RWPE2 (cell line): ENCODE results near the gene TSPAN18.

Experiments
- ATAC-seq: fragments of 200-7000 bp; cut with Tn5 transposase; 3 replicates; pipeline ENCODE4 v1.9.1; 2021; ENCODE audit warnings: low read depth
- DNase-seq: peaks from one replicate; pipeline ENCODE4 v3.0.0-alpha.2; 2020; ENCODE audit warnings: low spot score
- H3K27ac ChIP-seq: fragments of 450-650 bp; 2 replicates; pipeline ENCODE4 v1.5.1; 2017; ENCODE audit warnings: mild to moderate bottlenecking; ENCODE audit not compliant: poor library complexity, severe bottlenecking
- H3K27me3 ChIP-seq: fragments of 250-450 bp; sonication (Bioruptor Pico); 2 replicates; pipeline ENCODE4 v1.5.1; 2021; ENCODE audit warnings: mild to moderate bottlenecking, moderate library complexity; ENCODE audit not compliant: insufficient read depth, poor library complexity, severe bottlenecking
- H3K36me3 ChIP-seq: fragments of 250-450 bp; sonication (Bioruptor Pico); 2 replicates; pipeline ENCODE4 v1.5.1; 2020; ENCODE audit warnings: low read depth, mild to moderate bottlenecking, moderate library complexity
- H3K4me1 ChIP-seq: fragments of 250-450 bp; sonication (Bioruptor Pico); 2 replicates; pipeline ENCODE4 v1.5.1; 2021; ENCODE audit warnings: mild to moderate bottlenecking, moderate library complexity; ENCODE audit not compliant: insufficient read depth, poor library complexity, severe bottlenecking
- H3K4me3 ChIP-seq: fragments of 250-450 bp; sonication (Bioruptor Pico); 2 replicates; pipeline ENCODE4 v1.5.1; 2021; ENCODE audit warnings: mild to moderate bottlenecking, moderate library complexity; ENCODE audit not compliant: severe bottlenecking
- H3K9me3 ChIP-seq: fragments of 250-450 bp; sonication (Bioruptor Pico); 2 replicates; pipeline ENCODE4 v1.5.1; 2021; ENCODE audit warnings: mild to moderate bottlenecking, moderate library complexity; ENCODE audit not compliant: severe bottlenecking
- TF ChIP-seq, protein P1 (sequence below): fragments of 450-650 bp; IDR thresholded peaks from one replicate; pipeline ENCODE4 v1.5.1; 2017; ENCODE audit warnings: mild to moderate bottlenecking, moderate library complexity; ENCODE audit not compliant: poor library complexity, severe bottlenecking

The TSPAN18 gene

DNA sequence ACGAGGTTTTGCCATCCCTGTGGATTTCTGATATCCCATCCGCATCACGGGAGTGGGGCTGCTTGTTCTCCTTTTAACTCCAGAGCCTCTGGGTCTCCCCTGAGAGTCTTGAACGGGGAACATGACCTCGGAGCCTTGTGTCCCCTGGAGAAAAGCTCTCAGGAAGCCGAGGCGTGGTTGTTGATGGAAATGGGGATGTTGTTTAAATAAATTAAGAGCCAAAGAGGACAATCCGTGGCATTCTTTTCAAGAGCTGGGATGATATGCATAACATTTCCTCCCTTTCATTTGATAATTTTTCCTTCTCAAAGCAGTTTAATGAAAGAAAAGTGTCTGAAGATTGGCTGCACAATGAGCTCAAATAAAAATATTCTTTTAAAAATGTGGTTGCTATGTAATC, 14.2 kb downstream of the TSPAN18 start:
- no peaks in the 10 kb centered on the region for H3K27me3 ChIP-seq
- no peak overlapping the region for H3K4me3 ChIP-seq
- TF ChIP-seq, protein P1, sequence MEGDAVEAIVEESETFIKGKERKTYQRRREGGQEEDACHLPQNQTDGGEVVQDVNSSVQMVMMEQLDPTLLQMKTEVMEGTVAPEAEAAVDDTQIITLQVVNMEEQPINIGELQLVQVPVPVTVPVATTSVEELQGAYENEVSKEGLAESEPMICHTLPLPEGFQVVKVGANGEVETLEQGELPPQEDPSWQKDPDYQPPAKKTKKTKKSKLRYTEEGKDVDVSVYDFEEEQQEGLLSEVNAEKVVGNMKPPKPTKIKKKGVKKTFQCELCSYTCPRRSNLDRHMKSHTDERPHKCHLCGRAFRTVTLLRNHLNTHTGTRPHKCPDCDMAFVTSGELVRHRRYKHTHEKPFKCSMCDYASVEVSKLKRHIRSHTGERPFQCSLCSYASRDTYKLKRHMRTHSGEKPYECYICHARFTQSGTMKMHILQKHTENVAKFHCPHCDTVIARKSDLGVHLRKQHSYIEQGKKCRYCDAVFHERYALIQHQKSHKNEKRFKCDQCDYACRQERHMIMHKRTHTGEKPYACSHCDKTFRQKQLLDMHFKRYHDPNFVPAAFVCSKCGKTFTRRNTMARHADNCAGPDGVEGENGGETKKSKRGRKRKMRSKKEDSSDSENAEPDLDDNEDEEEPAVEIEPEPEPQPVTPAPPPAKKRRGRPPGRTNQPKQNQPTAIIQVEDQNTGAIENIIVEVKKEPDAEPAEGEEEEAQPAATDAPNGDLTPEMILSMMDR: no peak
- no peak for DNase-seq
- H3K36me3 ChIP-seq: no peaks in the 10 kb centered on the region
- H3K9me3 ChIP-seq: no peaks in the 10 kb centered on the region
- no peak for ATAC-seq
- H3K27ac ChIP-seq: no peak overlapping the region
- no peaks in the 10 kb centered on the region for H3K4me1 ChIP-seq

DNA sequence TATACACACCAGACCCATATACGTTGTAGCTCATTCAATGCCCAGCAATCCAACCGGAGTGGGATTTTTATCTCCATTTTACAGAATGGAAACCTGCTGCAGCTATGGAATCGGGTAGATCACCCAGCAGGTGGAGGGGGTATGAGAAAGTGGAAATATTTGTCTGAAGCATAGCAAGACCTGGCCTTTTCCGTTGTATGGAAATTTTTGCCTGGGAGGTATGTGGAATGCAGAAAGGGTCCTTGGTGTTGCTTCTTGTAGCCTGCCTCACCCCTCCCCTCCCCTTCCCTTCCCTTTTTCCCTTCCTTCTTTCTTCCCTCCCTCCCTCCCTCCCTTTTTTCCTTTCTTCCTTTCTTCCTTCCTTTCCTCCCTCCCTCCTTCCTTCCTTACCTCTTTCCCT, 15.2 kb downstream of the TSPAN18 start:
- Histone ChIP-seq H3K9me3 (no peaks in the 10 kb centered on the region), H3K4me3 (no peak overlapping the region), H3K36me3 (no peaks in the 10 kb centered on the region), H3K27me3 (no peaks in the 10 kb centered on the region), H3K4me1 (no peaks in the 10 kb centered on the region), H3K27ac (no peak overlapping the region)
- DNase-seq: no peak
- ATAC-seq: no peak
- TF ChIP-seq, protein P1: no peak

DNA sequence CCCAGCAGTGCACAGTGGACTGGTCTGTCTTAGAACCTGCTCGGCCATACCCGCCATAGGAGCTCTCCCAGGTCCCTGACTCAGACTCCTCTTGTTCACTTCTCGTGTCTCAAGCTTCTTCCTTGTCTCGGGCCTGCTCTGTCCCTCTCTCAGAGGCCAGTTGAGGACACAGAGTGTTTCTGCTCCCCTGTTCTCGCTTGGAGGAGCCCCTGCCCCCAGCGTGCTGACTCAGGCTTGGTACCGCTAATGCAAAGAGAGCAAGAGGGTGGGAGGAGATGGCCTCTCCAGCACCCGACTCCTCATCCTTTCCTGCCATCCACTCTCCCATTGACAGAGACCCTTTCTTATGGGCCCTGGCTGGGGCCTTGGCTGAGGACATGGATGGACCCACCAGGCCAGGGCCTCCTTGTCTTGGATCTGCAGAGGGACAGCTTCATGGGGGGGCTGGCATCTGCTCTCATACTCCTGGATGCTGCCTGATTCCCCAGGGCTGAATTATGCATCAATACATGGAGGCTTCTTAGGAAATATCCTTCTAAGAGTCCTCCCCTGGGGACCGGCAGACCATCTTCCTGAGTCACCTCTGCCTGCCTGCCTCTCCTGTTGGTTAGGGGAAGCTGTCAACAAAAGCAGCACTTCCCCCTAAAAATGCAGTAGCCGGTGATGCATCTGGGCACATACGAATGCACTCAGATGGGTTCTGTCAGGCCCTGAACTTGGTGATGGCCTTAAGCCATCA, 15.9 kb downstream of the TSPAN18 start:
- Histone ChIP-seq H3K4me3 (no peak overlapping the region), H3K36me3 (no peaks in the 10 kb centered on the region), H3K9me3 (no peaks in the 10 kb centered on the region), H3K27me3 (no peaks in the 10 kb centered on the region), H3K4me1 (no peaks in the 10 kb centered on the region), H3K27ac (no peak overlapping the region)
- DNase-seq (no peak), ATAC-seq (no peak)
- TF ChIP-seq, protein P1: no peak

DNA sequence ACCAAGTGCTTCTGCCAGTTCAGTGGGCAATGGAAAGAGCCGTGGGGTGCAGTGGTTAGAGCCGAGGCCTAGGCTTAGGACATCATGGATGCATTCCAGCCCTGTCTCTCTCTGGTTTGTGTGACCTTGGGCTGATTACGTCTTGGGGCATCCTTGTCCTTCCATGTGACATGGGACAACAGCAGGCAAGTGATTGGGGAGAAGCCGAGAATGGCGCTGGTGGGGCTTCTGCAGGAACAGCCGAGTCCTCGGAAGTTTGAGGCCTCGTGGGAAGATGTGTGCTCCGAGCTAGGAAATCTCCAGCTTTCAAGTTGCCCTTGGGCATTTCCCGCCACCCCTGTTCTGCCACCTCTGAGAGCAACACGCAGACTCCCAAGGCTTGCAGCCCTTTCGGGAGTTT, 16.6 kb downstream of the TSPAN18 start:
- no peaks in the 10 kb centered on the region for H3K9me3 ChIP-seq
- no peaks in the 10 kb centered on the region for H3K27me3 ChIP-seq
- TF ChIP-seq, protein P1: no peak
- no peaks in the 10 kb centered on the region for H3K4me1 ChIP-seq
- H3K27ac ChIP-seq: no peak overlapping the region
- no peak overlapping the region for H3K4me3 ChIP-seq
- H3K36me3 ChIP-seq: no peaks in the 10 kb centered on the region
- ATAC-seq (no peak), DNase-seq (no peak)

DNA sequence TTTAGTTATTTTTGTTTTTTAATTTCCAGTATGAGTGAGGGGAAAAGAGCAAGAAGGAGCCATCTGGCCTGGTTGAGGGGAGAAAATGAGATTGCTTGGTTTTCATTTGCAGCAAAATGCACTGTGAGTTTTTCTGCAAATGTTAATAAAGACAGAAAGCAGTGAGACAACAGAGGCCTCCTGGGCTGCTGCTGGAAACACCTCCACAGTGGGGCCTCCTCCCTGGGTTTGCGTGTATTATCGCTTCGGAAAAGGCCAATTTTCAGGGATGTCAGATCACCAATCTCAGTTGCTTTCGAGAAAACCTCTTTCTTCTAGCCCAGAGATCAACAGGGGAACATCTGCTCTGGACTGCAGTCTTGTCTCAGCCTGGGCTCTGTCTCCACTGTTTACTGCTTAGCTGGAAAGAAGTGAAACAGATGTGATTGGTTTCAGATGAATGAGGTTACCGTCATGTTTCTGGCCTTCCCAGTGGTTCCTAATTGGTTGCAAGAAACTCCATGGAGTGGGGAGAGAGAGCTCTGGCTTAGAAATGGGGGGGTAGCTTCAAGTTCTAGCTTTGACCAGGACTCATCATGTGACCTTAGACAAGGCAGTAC, 17.3 kb downstream of the TSPAN18 start:
- H3K9me3 ChIP-seq: no peaks in the 10 kb centered on the region
- TF ChIP-seq, protein P1: no peak

More for the DNA sequence above, 17.3 kb downstream of the TSPAN18 start:
- ATAC-seq (no peak), DNase-seq (no peak)
- Histone ChIP-seq H3K4me1 (no peaks in the 10 kb centered on the region), H3K4me3 (no peak overlapping the region), H3K36me3 (no peaks in the 10 kb centered on the region), H3K27ac (no peak overlapping the region), H3K27me3 (no peaks in the 10 kb centered on the region)
